HepG2 (cell line): ENCODE results near the gene ADARB2. TPM values are rescaled to one million over a fixed set of nuclear protein-coding genes. Genes with fewer than 3 reads are reported as not detected.

ENCODE experiments used
- ATAC-seq: fragments of 200-7000 bp; cut with Tn5 transposase; 3 replicates; pipeline ENCODE4 v1.9.1; 2020; ENCODE audit warnings: mild to moderate bottlenecking, moderate library complexity
- BruUV-seq: library from RNA; stranded (reverse); fragments of 400-500 nt; replicated peaks from 2 replicates; lab custom pipeline; 2021; lab: Mats Ljungman, UMichigan
- CTCF ChIA-PET: fragments of 300-600 bp; formaldehyde crosslinking; extraction: SDS; loops from one replicate; lab custom pipeline; 2021; ENCODE audit warnings: low total read pairs, inconsistent platforms, low intra/inter-chr PET ratio; lab: Yijun Ruan, JAX
- POLR2A ChIA-PET: fragments of 350-600 bp; sonication (Branson Sonifier 250); formaldehyde crosslinking; loops from one replicate; lab custom pipeline; 2020; ENCODE audit warnings: antibody characterized with exemption, inconsistent platforms; lab: Yijun Ruan, JAX
- DNase-seq: peaks from one replicate; pipeline ENCODE4 v3.0.0-alpha.2; 2015; ENCODE audit warnings: low spot score
- FAIRE-seq: peaks from 3 replicates; lab custom pipeline; 2011; peaks lifted over from hg19 to GRCh38; lab: Jason Lieb, UNC
- H2AFZ ChIP-seq: one replicate; pipeline ENCODE4 v1.6.1; 2011; ENCODE audit warnings: low read length, inconsistent platforms
- H3K27ac ChIP-seq: fragments of 300-600 bp; 3 replicates; pipeline ENCODE4 v1.8.0; 2011; ENCODE audit warnings: mixed run types, mild to moderate bottlenecking, mixed read lengths, low read length, inconsistent platforms; ENCODE audit not compliant: insufficient read depth; ENCODE audit errors: extremely low read length
- H3K27me3 ChIP-seq, 2 experiments: fragments of 200-600 bp in 1 of 2; 2 replicates in 1 of 2; 3 replicates in 1 of 2; pipeline versions ENCODE4 v1.6.0 to v1.8.0; 2011; ENCODE audit warnings: low read length in 2 of 2, mild to moderate bottlenecking in 2 of 2, moderate library complexity in 2 of 2, inconsistent platforms in 1 of 2; ENCODE audit not compliant: insufficient read depth in 2 of 2, control insufficient read depth in 1 of 2
- H3K36me3 ChIP-seq, 2 experiments: fragments of 200-600 bp in 1 of 2; replicated peaks in 1 of 2; 2 replicates in 1 of 2; 3 replicates in 1 of 2; pipeline versions ENCODE4 v1.5.1 to v1.8.0; 2011; ENCODE audit warnings: low read length in 2 of 2, inconsistent platforms in 1 of 2; ENCODE audit not compliant: insufficient read depth in 2 of 2, control insufficient read depth in 1 of 2
- H3K4me1 ChIP-seq: 2 replicates; pipeline ENCODE4 v1.5.1; 2012; ENCODE audit warnings: low read length, inconsistent platforms; ENCODE audit not compliant: insufficient read depth
- H3K4me2 ChIP-seq: 2 replicates; pipeline ENCODE4 v1.6.0; 2011; ENCODE audit warnings: low read depth, low read length, inconsistent platforms
- H3K4me3 ChIP-seq, 3 experiments: fragments of 200-600 bp in 1 of 3; sonication (generic), shearing (Covaris generic) in 1 of 3; replicated peaks in 1 of 3; 2 replicates each; pipeline ENCODE4 v1.5.1; 2011 to 2016; ENCODE audit warnings: low read length in 3 of 3, inconsistent platforms in 2 of 3, low read depth in 2 of 3, mild to moderate bottlenecking in 2 of 3, control low read depth in 1 of 3, mixed read lengths in 1 of 3; ENCODE audit not compliant: insufficient read depth in 1 of 3
- H3K79me2 ChIP-seq: one replicate; pipeline ENCODE4 v1.6.1; 2011; ENCODE audit warnings: low read length, inconsistent platforms; ENCODE audit not compliant: insufficient read depth
- H3K9ac ChIP-seq: 2 replicates; pipeline ENCODE4 v1.6.0; 2011; ENCODE audit warnings: mild to moderate bottlenecking, low read depth, low read length, inconsistent platforms; ENCODE audit not compliant: insufficient read depth
- H3K9me3 ChIP-seq: 2 replicates; pipeline ENCODE4 v1.5.1; 2012; ENCODE audit warnings: mild to moderate bottlenecking, low read length
- H4K20me1 ChIP-seq: 2 replicates; pipeline ENCODE4 v1.6.0; 2011; ENCODE audit warnings: inconsistent platforms, mild to moderate bottlenecking, low read length, moderate library complexity; ENCODE audit not compliant: insufficient read depth
- HMG20B ChIP-seq: conservative IDR thresholded peaks from 2 replicates; pipeline ENCODE4 v1.6.1; 2016; ENCODE audit warnings: missing genetic modification reagents, missing compliant biosample characterization
- NCOA2 ChIP-seq: sonication (generic); formaldehyde crosslinking; IDR thresholded peaks from 2 replicates; pipeline ENCODE4 v1.8.0; 2022; ENCODE audit warnings: inconsistent platforms
- RFX3 ChIP-seq: IDR thresholded peaks from 2 replicates; pipeline ENCODE4 v1.6.1; 2016; ENCODE audit warnings: missing biosample characterization, missing genetic modification reagents
- SCMH1 ChIP-seq: sonication (generic); formaldehyde crosslinking; IDR thresholded peaks from 2 replicates; pipeline ENCODE4 v1.9.0; 2021; ENCODE audit warnings: missing genetic modification reagents, mild to moderate bottlenecking, borderline replicate concordance
- ZNF180 ChIP-seq: sonication (generic); formaldehyde crosslinking; IDR thresholded peaks from 2 replicates; pipeline ENCODE4 v1.4.0; 2020; ENCODE audit warnings: low read depth, missing genetic modification reagents, borderline replicate concordance
- ZNF614 ChIP-seq: IDR thresholded peaks from 2 replicates; pipeline ENCODE4 v1.6.1; 2018; ENCODE audit warnings: missing biosample characterization, missing genetic modification reagents, inconsistent platforms, borderline replicate concordance
- ZNF7 ChIP-seq: IDR thresholded peaks from 2 replicates; pipeline ENCODE4 v1.6.1; 2016; ENCODE audit warnings: missing biosample characterization, missing genetic modification reagents
- ZNF841 ChIP-seq: sonication (generic); formaldehyde crosslinking; IDR thresholded peaks from 2 replicates; pipeline ENCODE4 v1.8.1; 2023; ENCODE audit warnings: missing genetic modification reagents, borderline replicate concordance
- WGBS: methylation state at CpG from one replicate; pipeline ENCODE4 v1.1.6; 2017; ENCODE audit warnings: low lambda C conversion rate; 5-methylcytosine and 5-hydroxymethylcytosine counted together
- in situ Hi-C: cut with HindIII; loops from 2 replicates; pipeline ENCODE4 v1.10.0; 2017; ENCODE audit warnings: low pct_unique_long_range_greater_than_20kb; ENCODE audit not compliant: extremely low pct_ligation_motif_present
- intact Hi-C: fragments of 100-400 bp; cut with micrococcal nuclease; formaldehyde crosslinking; loops from one replicate; pipeline ENCODE4 v1.10.0; 2022; ENCODE audit not compliant: unreplicated experiment
- polyA plus RNA-seq, 8 experiments: library from polyadenylated mRNA; depleted of rRNA in 3 of 8; stranded (reverse) in 7 of 8; unstranded in 1 of 8; fragments of >200 nt; fragmentation: Illumina TruSeq in 4 of 8; extraction: Trizol in 4 of 8; gene quantifications; 2 replicates each; pipeline versions ENCODE4 v1.2.1 to v1.2.3, GENCODE V29; 2011 to 2016; ENCODE audit warnings: low read depth in 4 of 8, missing spikeins in 1 of 8, mixed read lengths in 1 of 8; ENCODE audit not compliant: insufficient read depth in 1 of 8
- total RNA-seq, 5 experiments: library from RNA; depleted of rRNA; stranded (reverse); fragments of >200 nt; fragmentation: Illumina TruSeq; extraction: Trizol; gene quantifications; 2 replicates each; pipeline ENCODE4 v1.2.3, GENCODE V29; 2016; ENCODE audit warnings: low read depth in 1 of 5
- TF ChIP-seq, protein P1 (sequence below): sonication (generic); formaldehyde crosslinking; IDR thresholded peaks from 2 replicates; pipeline ENCODE4 v1.5.1; 2020; ENCODE audit warnings: mild to moderate bottlenecking, missing genetic modification reagents, borderline replicate concordance
- TF ChIP-seq, protein P2 (sequence below): sonication (generic); formaldehyde crosslinking; conservative IDR thresholded peaks from 2 replicates; pipeline ENCODE4 v1.5.0; 2020; ENCODE audit warnings: missing genetic modification reagents
- TF ChIP-seq, protein P3 (sequence below): sonication (generic); formaldehyde crosslinking; IDR thresholded peaks from 2 replicates; pipeline ENCODE4 v1.4.0; 2020; ENCODE audit warnings: missing genetic modification reagents, borderline replicate concordance

Gene ADARB2
- total and polyA plus RNA-seq, 2 of the 13 experiments (the other 11 are each of a cell fraction or from before 2014, with no cell fraction given) = not detected

DNA sequence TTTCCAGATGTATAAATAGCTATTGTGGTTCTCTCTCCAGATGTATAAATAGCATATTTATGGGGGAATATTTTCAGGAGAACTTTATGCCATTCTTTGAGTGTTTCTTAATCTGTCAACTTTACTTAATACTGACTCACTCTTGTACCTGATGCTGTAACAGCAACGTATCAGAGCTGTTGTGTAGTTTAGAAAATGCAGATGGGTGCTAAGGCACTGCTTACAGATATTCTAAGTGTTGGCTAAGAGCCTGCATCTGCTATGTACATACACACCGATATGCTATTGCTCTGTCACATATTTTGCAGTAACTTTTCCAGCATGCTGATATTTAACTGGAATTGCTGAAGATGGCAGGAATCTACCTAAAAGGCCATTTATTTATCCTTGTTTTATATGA is 609.2 kb downstream of the ADARB2 start:
- no TSS peak for BruUV-seq
- in situ Hi-C loops = no loop called here

DNA sequence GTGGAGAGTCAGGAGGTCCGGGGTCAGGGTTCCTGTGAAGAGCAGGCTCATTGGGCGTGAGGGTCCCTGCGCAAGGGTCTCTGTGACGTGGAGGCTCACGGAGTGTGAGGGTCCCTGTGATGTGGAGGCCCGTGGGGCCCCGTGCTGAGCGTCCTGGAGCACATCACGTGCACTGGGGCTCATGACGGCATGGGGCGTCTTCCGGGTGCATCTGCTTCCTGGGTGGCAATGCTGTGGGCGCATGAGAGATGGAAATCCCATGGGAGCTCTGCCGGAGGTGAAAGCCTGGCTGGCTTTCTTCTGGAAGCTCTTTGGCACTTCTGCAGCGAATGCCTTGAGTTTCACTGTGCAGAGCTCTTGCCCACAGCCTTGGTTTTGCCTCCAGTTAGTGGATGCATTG is 609.7 kb downstream of the ADARB2 start:
- DNase-seq (no peak), FAIRE-seq (no peak), ATAC-seq (no peak)
- Histone ChIP-seq H3K4me1 (no peaks in the 10 kb centered on the region), H3K79me2 (no peaks in the 10 kb centered on the region), H2AFZ (no peak overlapping the region), H4K20me1 (no peaks in the 10 kb centered on the region), H3K36me3 (peaks cover 23 to 69% of the 10 kb centered on the region in 2 experiments; a peak in 4 of 5 replicates), H3K27ac (no peak overlapping the region), H3K4me3 (no peak overlapping the region), H3K4me2 (no peak overlapping the region), H3K9ac (no peak overlapping the region), H3K27me3 (no peaks in the 10 kb centered on the region), H3K9me3 (no peaks in the 10 kb centered on the region)
- POLR2A ChIA-PET = no interaction called here
- in situ Hi-C loops (no loop called here), intact Hi-C loops (no loop called here)
- BruUV-seq = no TSS peak
- 98% methylated on average over 14 of the region's 15 CpGs for WGBS
- CTCF ChIA-PET = no interaction called here
- TF ChIP-seq NCOA2 (CRISPR knock-in tag) = no peak
- TF ChIP-seq, protein P1, sequence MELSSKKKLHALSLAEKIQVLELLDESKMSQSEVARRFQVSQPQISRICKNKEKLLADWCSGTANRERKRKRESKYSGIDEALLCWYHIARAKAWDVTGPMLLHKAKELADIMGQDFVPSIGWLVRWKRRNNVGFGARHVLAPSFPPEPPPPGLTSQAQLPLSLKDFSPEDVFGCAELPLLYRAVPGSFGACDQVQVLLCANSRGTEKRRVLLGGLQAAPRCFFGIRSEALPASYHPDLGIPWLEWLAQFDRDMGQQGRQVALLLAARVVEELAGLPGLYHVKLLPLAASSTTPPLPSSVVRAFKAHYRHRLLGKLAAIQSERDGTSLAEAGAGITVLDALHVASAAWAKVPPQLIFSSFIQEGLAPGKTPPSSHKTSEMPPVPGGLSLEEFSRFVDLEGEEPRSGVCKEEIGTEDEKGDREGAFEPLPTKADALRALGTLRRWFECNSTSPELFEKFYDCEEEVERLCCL (CRISPR knock-in tag) = no peak
- no peak for TF ChIP-seq SCMH1 (CRISPR knock-in tag)
- TF ChIP-seq HMG20B (CRISPR knock-in tag) = no peak
- TF ChIP-seq, protein P2, sequence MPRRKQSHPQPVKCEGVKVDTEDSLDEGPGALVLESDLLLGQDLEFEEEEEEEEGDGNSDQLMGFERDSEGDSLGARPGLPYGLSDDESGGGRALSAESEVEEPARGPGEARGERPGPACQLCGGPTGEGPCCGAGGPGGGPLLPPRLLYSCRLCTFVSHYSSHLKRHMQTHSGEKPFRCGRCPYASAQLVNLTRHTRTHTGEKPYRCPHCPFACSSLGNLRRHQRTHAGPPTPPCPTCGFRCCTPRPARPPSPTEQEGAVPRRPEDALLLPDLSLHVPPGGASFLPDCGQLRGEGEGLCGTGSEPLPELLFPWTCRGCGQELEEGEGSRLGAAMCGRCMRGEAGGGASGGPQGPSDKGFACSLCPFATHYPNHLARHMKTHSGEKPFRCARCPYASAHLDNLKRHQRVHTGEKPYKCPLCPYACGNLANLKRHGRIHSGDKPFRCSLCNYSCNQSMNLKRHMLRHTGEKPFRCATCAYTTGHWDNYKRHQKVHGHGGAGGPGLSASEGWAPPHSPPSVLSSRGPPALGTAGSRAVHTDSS = no peak
- no peak for TF ChIP-seq RFX3 (CRISPR knock-in tag)
- TF ChIP-seq, protein P3, sequence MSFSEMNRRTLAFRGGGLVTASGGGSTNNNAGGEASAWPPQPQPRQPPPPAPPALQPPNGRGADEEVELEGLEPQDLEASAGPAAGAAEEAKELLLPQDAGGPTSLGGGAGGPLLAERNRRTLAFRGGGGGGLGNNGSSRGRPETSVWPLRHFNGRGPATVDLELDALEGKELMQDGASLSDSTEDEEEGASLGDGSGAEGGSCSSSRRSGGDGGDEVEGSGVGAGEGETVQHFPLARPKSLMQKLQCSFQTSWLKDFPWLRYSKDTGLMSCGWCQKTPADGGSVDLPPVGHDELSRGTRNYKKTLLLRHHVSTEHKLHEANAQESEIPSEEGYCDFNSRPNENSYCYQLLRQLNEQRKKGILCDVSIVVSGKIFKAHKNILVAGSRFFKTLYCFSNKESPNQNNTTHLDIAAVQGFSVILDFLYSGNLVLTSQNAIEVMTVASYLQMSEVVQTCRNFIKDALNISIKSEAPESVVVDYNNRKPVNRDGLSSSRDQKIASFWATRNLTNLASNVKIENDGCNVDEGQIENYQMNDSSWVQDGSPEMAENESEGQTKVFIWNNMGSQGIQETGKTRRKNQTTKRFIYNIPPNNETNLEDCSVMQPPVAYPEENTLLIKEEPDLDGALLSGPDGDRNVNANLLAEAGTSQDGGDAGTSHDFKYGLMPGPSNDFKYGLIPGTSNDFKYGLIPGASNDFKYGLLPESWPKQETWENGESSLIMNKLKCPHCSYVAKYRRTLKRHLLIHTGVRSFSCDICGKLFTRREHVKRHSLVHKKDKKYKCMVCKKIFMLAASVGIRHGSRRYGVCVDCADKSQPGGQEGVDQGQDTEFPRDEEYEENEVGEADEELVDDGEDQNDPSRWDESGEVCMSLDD = no peak
- no peak for TF ChIP-seq ZNF841 (CRISPR knock-in tag)
- TF ChIP-seq ZNF180 (CRISPR knock-in tag) = no peak

More for the DNA sequence above, 609.2 kb downstream of the ADARB2 start:
- H3K4me1 ChIP-seq = no peaks in the 10 kb centered on the region
- H3K36me3 ChIP-seq = peaks cover 23 to 68% of the 10 kb centered on the region in 2 experiments; a peak in 4 of 5 replicates
- no peak for DNase-seq
- CTCF ChIA-PET = no interaction called here
- no peak overlapping the region for H3K4me3 ChIP-seq
- WGBS = 90% methylated on average over 2 of the region's 2 CpGs
- H3K9ac ChIP-seq = no peak overlapping the region
- no peak overlapping the region for H3K27ac ChIP-seq
- H4K20me1 ChIP-seq = no peaks in the 10 kb centered on the region
- H3K4me2 ChIP-seq = no peak overlapping the region
- H3K79me2 ChIP-seq = no peaks in the 10 kb centered on the region
- H2AFZ ChIP-seq = no peak overlapping the region
- intact Hi-C loops = no loop called here
- no peak for ATAC-seq
- H3K9me3 ChIP-seq = no peaks in the 10 kb centered on the region
- H3K27me3 ChIP-seq = no peaks in the 10 kb centered on the region
- FAIRE-seq = no peak
- TF ChIP-seq ZNF614 = no peak
- 0 out of 2 replicates have a peak, but pooled peaks have one; percentile 12 for TF ChIP-seq ZNF7 (CRISPR knock-in tag)
- POLR2A ChIA-PET = no interaction called here
